HPDE6-E6E7 (cell line): Measurements from ENCODE around the gene SPDYE9.
"Not testable (repeated sequence)": the region's sequence is repeated elsewhere in the genome, so short reads cannot be mapped to it uniquely, and the experiment has no call there.

ENCODE experiments used
- DNase-seq: peaks from one replicate; pipeline ENCODE4 v3.0.0; 2011; ENCODE audit warnings: missing footprints; ENCODE audit errors: extremely low spot score

The SPDYE9 gene

GRCh38 chr7:73085938-73086337 lies at the start of gene SPDYE9:
SPDYE9 (minus strand) TSS chr7:73086038; CDS start chr7:73084238, 1,800 bp downstream.
- not testable (repeated sequence) for DNase-seq

- DNase-seq: not testable (repeated sequence)
Observed at GRCh38 chr7:73134866-73135265, 49.0 kb upstream of the SPDYE9 start.

GRCh38 chr7:73132651-73133217 lies 46.9 kb upstream of the SPDYE9 start:
- not testable (repeated sequence) for DNase-seq

- not testable (repeated sequence) for DNase-seq
Observed at GRCh38 chr7:73130612-73131011, 44.8 kb upstream of the SPDYE9 start.

GRCh38 chr7:73124126-73124525 lies 38.3 kb upstream of the SPDYE9 start:
- DNase-seq: not testable (repeated sequence)

GRCh38 chr7:73122778-73123447 lies 37.1 kb upstream of the SPDYE9 start:
- DNase-seq: not testable (repeated sequence)

GRCh38 chr7:73118155-73118554 lies 32.3 kb upstream of the SPDYE9 start:
- DNase-seq: not testable (repeated sequence)

- DNase-seq: not testable (repeated sequence)
Observed at GRCh38 chr7:73057811-73058210, 28.0 kb downstream of the SPDYE9 start, which contains the start of gene SPDYE11. SPDYE11 (minus strand) TSS chr7:73057911; CDS start chr7:73056111, 1,800 bp downstream.

GRCh38 chr7:73029666-73030065 lies 56.2 kb downstream of the SPDYE9 start, which contains the start of gene SPDYE8:
SPDYE8 (minus strand) TSS chr7:73029766; CDS start chr7:73027966, 1,800 bp downstream.
- not testable (repeated sequence) for DNase-seq
